Measurements from ENCODE around the gene ITFG1. TPM values are rescaled to one million over a fixed set of nuclear protein-coding genes. Genes with fewer than 3 reads are reported as not detected.

ITFG1 gene
- total and polyA plus RNA-seq, 9 of the 15 experiments (the other 6 are each of a cell fraction or from before 2014, with no cell fraction given) = 17.1 to 83.5 (median 35.8) TPM

DNA sequence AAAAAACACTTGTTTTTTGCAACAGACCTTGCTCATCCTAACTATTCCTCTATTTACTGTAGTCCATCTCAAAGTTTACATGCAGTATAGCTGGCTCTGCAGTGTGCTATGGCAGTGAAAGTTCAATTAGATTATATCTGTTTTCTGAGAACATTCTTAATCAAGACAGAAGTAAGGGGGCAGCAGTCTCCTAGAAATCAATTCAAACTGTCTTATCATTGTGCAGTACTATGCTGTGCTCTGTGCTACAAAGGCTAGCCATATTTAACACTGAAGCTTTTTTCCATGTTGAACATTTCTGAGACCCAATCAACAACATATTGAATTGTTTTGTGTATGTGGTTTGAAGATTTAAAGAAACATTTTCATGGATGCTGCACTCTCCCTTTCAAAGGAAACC, 328.6 kb downstream of the ITFG1 start:
- H3K4me2 ChIP-seq (ENCODE audit: insufficient read depth, low read length) = no peak overlapping the region
- FAIRE-seq (no peak), DNase-seq (ENCODE audit: extremely low read depth in 1 of 4, low spot score in 3 of 4) (peak in 1 of 4 experiments; percentile 21), ATAC-seq (peak; percentile 69)
- H4K20me1 ChIP-seq (replicated peaks; ENCODE audit: control insufficient read depth, insufficient read depth, low read length) = peaks cover 5% of the 10 kb centered on the region
- no TSS peak for BruUV-seq (replicated peaks)
- no peaks in the 10 kb centered on the region for H3K27me3 ChIP-seq (ENCODE audit: control insufficient read depth in 2 of 2, insufficient read depth in 2 of 2, low read length in 2 of 2)
- ChIA-PET CTCF (ENCODE audit: low intra/inter-chr PET ratio) (no interaction called here), POLR2A (interaction anchor here (0.6 kb wide), 1 partner anchor 25 kb away, joined by 4 read pairs; no protein-coding TSS in a partner anchor)
- intact Hi-C loops (cut with micrococcal nuclease) (loop anchor here (10.0 kb wide), 1 partner anchor 98 kb away; no protein-coding TSS in a partner anchor), in situ Hi-C loops (cut with MboI) (loop anchor here (5.0 kb wide), 1 partner anchor 150 kb away; no protein-coding TSS in a partner anchor)
- no peaks in the 10 kb centered on the region for H3K9me1 ChIP-seq (ENCODE audit: control insufficient read depth, insufficient read depth, low read length)
- no peak overlapping the region for H3K4me3 ChIP-seq
- H2AFZ ChIP-seq (ENCODE audit: low read depth, low read length) = no peak overlapping the region
- peaks cover 0 to 6% of the 10 kb centered on the region in 2 experiments; a peak in 2 of 5 replicates for H3K4me1 ChIP-seq (replicated peaks in 1 of 2; ENCODE audit: control insufficient read depth in 2 of 2, insufficient read depth in 2 of 2, low read length in 2 of 2)
- peaks cover 10% of the 10 kb centered on the region; the same call in 2 of the 3 replicates for H3K36me3 ChIP-seq (ENCODE audit: control insufficient read depth, insufficient read depth, low read length)
- H3K9ac ChIP-seq (ENCODE audit: insufficient read depth in 1 of 2, low read depth in 2 of 2, low read length in 2 of 2) = no peak overlapping the region
- H3K9me3 ChIP-seq (replicated peaks; ENCODE audit: control insufficient read depth, insufficient read depth, low read depth, low read length) = no peaks in the 10 kb centered on the region
- no peak overlapping the region for H3K27ac ChIP-seq (ENCODE audit: extremely low read depth, low read depth, low read length)
- peaks cover 61% of the 10 kb centered on the region for H3K79me2 ChIP-seq (ENCODE audit: control insufficient read depth, insufficient read depth, low read length)
- TF ChIP-seq ZNF143 (CRISPR knock-in tag; IDR thresholded peaks at IDR 0.05) = no peak
- TF ChIP-seq POU5F1 (IDR thresholded peaks at IDR 0.05; ENCODE audit: borderline replicate concordance, low read depth, low read length, partially characterized antibody) = no peak
- no peak for TF ChIP-seq RFX5 (IDR thresholded peaks at IDR 0.05; ENCODE audit: low read depth, low read length)
- no peak for TF ChIP-seq RBFOX2 (IDR thresholded peaks at IDR 0.05; ENCODE audit: low read depth, low read length)
- TF ChIP-seq RFX7 (CRISPR knock-in tag; IDR thresholded peaks at IDR 0.05) = no peak
- TF ChIP-seq, protein P1, sequence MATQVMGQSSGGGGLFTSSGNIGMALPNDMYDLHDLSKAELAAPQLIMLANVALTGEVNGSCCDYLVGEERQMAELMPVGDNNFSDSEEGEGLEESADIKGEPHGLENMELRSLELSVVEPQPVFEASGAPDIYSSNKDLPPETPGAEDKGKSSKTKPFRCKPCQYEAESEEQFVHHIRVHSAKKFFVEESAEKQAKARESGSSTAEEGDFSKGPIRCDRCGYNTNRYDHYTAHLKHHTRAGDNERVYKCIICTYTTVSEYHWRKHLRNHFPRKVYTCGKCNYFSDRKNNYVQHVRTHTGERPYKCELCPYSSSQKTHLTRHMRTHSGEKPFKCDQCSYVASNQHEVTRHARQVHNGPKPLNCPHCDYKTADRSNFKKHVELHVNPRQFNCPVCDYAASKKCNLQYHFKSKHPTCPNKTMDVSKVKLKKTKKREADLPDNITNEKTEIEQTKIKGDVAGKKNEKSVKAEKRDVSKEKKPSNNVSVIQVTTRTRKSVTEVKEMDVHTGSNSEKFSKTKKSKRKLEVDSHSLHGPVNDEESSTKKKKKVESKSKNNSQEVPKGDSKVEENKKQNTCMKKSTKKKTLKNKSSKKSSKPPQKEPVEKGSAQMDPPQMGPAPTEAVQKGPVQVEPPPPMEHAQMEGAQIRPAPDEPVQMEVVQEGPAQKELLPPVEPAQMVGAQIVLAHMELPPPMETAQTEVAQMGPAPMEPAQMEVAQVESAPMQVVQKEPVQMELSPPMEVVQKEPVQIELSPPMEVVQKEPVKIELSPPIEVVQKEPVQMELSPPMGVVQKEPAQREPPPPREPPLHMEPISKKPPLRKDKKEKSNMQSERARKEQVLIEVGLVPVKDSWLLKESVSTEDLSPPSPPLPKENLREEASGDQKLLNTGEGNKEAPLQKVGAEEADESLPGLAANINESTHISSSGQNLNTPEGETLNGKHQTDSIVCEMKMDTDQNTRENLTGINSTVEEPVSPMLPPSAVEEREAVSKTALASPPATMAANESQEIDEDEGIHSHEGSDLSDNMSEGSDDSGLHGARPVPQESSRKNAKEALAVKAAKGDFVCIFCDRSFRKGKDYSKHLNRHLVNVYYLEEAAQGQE (IDR thresholded peaks at IDR 0.05; ENCODE audit: borderline replicate concordance) = peak; percentile 14; the same call in 1 of the 2 replicates
- TF ChIP-seq, protein P1 (CRISPR knock-in tag; IDR thresholded peaks at IDR 0.05; ENCODE audit: low read depth) = no peak
- TF ChIP-seq ZKSCAN3 (CRISPR knock-in tag; IDR thresholded peaks at IDR 0.05) = no peak
- TF ChIP-seq ZNF778 (CRISPR knock-in tag; IDR thresholded peaks at IDR 0.05) = no peak
- peak; percentile 21 to 58; a peak in 3 of 4 replicates for TF ChIP-seq RAD21 (CRISPR knock-in tag; conservative IDR thresholded peaks at IDR 0.05 in 1 of 2, IDR thresholded peaks at IDR 0.05 in 1 of 2)
- TF ChIP-seq, protein P2, sequence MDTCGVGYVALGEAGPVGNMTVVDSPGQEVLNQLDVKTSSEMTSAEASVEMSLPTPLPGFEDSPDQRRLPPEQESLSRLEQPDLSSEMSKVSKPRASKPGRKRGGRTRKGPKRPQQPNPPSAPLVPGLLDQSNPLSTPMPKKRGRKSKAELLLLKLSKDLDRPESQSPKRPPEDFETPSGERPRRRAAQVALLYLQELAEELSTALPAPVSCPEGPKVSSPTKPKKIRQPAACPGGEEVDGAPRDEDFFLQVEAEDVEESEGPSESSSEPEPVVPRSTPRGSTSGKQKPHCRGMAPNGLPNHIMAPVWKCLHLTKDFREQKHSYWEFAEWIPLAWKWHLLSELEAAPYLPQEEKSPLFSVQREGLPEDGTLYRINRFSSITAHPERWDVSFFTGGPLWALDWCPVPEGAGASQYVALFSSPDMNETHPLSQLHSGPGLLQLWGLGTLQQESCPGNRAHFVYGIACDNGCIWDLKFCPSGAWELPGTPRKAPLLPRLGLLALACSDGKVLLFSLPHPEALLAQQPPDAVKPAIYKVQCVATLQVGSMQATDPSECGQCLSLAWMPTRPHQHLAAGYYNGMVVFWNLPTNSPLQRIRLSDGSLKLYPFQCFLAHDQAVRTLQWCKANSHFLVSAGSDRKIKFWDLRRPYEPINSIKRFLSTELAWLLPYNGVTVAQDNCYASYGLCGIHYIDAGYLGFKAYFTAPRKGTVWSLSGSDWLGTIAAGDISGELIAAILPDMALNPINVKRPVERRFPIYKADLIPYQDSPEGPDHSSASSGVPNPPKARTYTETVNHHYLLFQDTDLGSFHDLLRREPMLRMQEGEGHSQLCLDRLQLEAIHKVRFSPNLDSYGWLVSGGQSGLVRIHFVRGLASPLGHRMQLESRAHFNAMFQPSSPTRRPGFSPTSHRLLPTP (IDR thresholded peaks at IDR 0.05; ENCODE audit: borderline replicate concordance, extremely low read depth, insufficient read length) = no peak
